Measurements from ENCODE around the gene FAM131A. TPM values are rescaled to one million over a fixed set of nuclear protein-coding genes. Genes with fewer than 3 reads are reported as not detected.
A peak's percentile ranks its signal among the peaks of the same experiment; 100 is the strongest.

FAM131A gene
- total and polyA plus RNA-seq, 9 of the 15 experiments (the other 6 are each of a cell fraction or from before 2014, with no cell fraction given) = 0.48 to 11.1 (median 4.3) TPM

DNA sequence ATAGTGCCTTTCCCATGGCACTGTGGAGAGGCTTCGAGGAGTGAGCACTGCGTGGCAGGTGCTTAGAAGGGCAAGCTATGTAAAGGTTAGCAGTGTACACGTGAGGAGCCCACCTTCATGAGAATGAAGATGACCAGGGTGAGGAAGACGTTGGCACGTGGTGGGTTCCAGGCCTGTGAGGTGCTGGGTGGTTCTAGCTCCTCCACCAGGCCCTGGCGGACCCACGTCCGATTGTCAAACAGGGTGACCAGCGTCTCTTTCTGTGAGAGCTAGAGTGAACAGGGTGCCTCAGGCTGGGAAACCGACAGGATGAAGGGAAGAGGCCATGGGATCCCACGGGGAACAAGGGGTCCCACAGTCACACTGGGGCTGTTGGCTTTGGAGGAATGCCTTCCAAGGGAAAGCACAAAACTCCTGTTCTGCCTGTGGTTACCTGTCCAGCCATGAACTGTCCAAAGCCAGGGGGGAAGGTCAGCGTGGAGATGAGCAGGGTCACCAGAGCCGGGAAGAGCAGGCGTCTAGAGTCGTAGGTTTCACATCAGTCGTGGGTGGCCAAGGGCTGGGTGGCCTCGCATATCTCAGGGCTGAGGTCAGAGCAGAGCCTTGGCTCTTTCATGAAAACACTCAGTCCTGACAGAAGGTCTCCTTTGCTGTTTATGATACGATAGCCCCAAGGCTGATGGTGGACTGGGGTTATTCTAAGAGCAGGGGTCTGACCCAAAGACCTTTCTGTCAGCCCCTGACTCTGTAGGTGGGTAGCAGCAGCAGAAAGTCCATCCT, 18.1 kb downstream of the FAM131A start:
- no peak for DNase-seq (ENCODE audit: extremely low read depth in 1 of 4, low spot score in 3 of 4)
- peak overlapping the region in 1 of 2 experiments; percentile 10; a peak in 1 of 4 replicates for H3K9ac ChIP-seq (ENCODE audit: insufficient read depth in 1 of 2, low read depth in 2 of 2, low read length in 2 of 2)
- H4K20me1 ChIP-seq (replicated peaks; ENCODE audit: control insufficient read depth, insufficient read depth, low read length) = no peaks in the 10 kb centered on the region
- no peaks in the 10 kb centered on the region for H3K27me3 ChIP-seq (ENCODE audit: control insufficient read depth in 2 of 2, insufficient read depth in 2 of 2, low read length in 2 of 2)
- H3K9me3 ChIP-seq (replicated peaks; ENCODE audit: control insufficient read depth, insufficient read depth, low read depth, low read length) = no peaks in the 10 kb centered on the region
- no peak overlapping the region for H3K4me2 ChIP-seq (ENCODE audit: insufficient read depth, low read length)
- H2AFZ ChIP-seq (ENCODE audit: low read depth, low read length) = no peak overlapping the region
- H3K27ac ChIP-seq (ENCODE audit: extremely low read depth, low read depth, low read length) = no peak overlapping the region
- CTCF ChIA-PET (ENCODE audit: low intra/inter-chr PET ratio) = no interaction called here
- H3K4me1 ChIP-seq (replicated peaks in 1 of 2; ENCODE audit: control insufficient read depth in 2 of 2, insufficient read depth in 2 of 2, low read length in 2 of 2) = peaks cover 26 to 72% of the 10 kb centered on the region in 2 experiments
- H3K4me3 ChIP-seq = no peak overlapping the region
- no peak for TF ChIP-seq PPARD (CRISPR knock-in tag; IDR thresholded peaks at IDR 0.05)
- no peak for TF ChIP-seq ZNF551 (CRISPR knock-in tag; IDR thresholded peaks at IDR 0.05)
- TF ChIP-seq ZKSCAN3 (CRISPR knock-in tag; IDR thresholded peaks at IDR 0.05) = no peak
- TF ChIP-seq, protein P1, sequence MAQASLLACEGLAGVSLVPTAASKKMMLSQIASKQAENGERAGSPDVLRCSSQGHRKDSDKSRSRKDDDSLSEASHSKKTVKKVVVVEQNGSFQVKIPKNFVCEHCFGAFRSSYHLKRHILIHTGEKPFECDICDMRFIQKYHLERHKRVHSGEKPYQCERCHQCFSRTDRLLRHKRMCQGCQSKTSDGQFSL (CRISPR knock-in tag; IDR thresholded peaks at IDR 0.05) = 0 out of 2 replicates have a peak, but pooled peaks have one; percentile 9
- TF ChIP-seq, protein P1 (tag; IDR thresholded peaks at IDR 0.05) = no peak
- no peak for TF ChIP-seq EP300 (IDR thresholded peaks at IDR 0.05; ENCODE audit: low read length)
- no peak for TF ChIP-seq CCNT2 (IDR thresholded peaks at IDR 0.05; ENCODE audit: borderline replicate concordance, extremely low read depth, insufficient read length, low read depth, low read length)
- no peak for TF ChIP-seq TCF7L2 (IDR thresholded peaks at IDR 0.05; ENCODE audit: low read depth, low read length)
- TF ChIP-seq ZNF124 (CRISPR knock-in tag; IDR thresholded peaks at IDR 0.05) = no peak
- no TSS peak for BruUV-seq (replicated peaks)
- in situ Hi-C loops (cut with MboI) = no loop called here
- peaks cover 11% of the 10 kb centered on the region for H3K79me2 ChIP-seq (ENCODE audit: control insufficient read depth, insufficient read depth, low read length)
- peaks cover 81% of the 10 kb centered on the region; the same call in 2 of the 3 replicates for H3K36me3 ChIP-seq (ENCODE audit: control insufficient read depth, insufficient read depth, low read length)
- POLR2A ChIA-PET = interaction anchor here (0.6 to 1.2 kb wide), 2 partner anchors 8 to 1468 kb away, joined by 4 read pairs; no protein-coding TSS in a partner anchor
- no peak for FAIRE-seq
- ATAC-seq = no peak
- intact Hi-C loops (cut with micrococcal nuclease) = no loop called here
- peaks cover 5% of the 10 kb centered on the region for H3K9me1 ChIP-seq (ENCODE audit: control insufficient read depth, insufficient read depth, low read length)
- 78% methylated on average over 18 of the region's 18 CpGs for WGBS (ENCODE audit: insufficient coverage, low coverage, missing lambda C conversion rate)
